C1 segment of cervical spinal cord (tissue), 14 donors: ENCODE measurements around the gene NHS.

Experiments
- DNase-seq, 14 donors: peaks; one replicate each; lab custom pipeline; 2025; lab: John Stamatoyannopoulos, UW

The NHS gene

GRCh38 chrX:17405225-17405969 is 30.4 kb downstream of the NHS start:
- DNase-seq = no peak

GRCh38 chrX:17409566-17410290 is 34.7 kb downstream of the NHS start:
- DNase-seq = no peak

- no peak for DNase-seq
Measured at GRCh38 chrX:17410651-17411050, 35.7 kb downstream of the NHS start.

- DNase-seq = no peak
Measured at GRCh38 chrX:17411205-17411604, 36.2 kb downstream of the NHS start.

GRCh38 chrX:17412692-17413091 is 37.7 kb downstream of the NHS start:
- DNase-seq = no peak

GRCh38 chrX:17413228-17413627 is 38.2 kb downstream of the NHS start:
- DNase-seq = no peak

GRCh38 chrX:17414027-17414658 is 39.1 kb downstream of the NHS start:
- DNase-seq = no peak

- no peak for DNase-seq
Measured at GRCh38 chrX:17414839-17415238, 39.8 kb downstream of the NHS start.

GRCh38 chrX:17415242-17415810 is 40.3 kb downstream of the NHS start:
- no peak for DNase-seq

- no peak for DNase-seq
Measured at GRCh38 chrX:17417372-17417771, 42.4 kb downstream of the NHS start.

GRCh38 chrX:17425136-17425535 is 50.1 kb downstream of the NHS start:
- DNase-seq = no peak

GRCh38 chrX:17425551-17425950 is 50.6 kb downstream of the NHS start:
- DNase-seq = no peak

GRCh38 chrX:17431171-17431570 is 56.2 kb downstream of the NHS start:
- no peak for DNase-seq

- DNase-seq = no peak
Measured at GRCh38 chrX:17432158-17432557, 57.2 kb downstream of the NHS start.

- DNase-seq = no peak
Measured at GRCh38 chrX:17433965-17434364, 59.0 kb downstream of the NHS start.

- no peak for DNase-seq
Measured at GRCh38 chrX:17435476-17435875, 60.5 kb downstream of the NHS start.

- no peak for DNase-seq
Measured at GRCh38 chrX:17438221-17438620, 63.2 kb downstream of the NHS start.

GRCh38 chrX:17440258-17440657 is 65.3 kb downstream of the NHS start:
- DNase-seq = no peak

- no peak for DNase-seq
Measured at GRCh38 chrX:17440836-17441235, 65.8 kb downstream of the NHS start.

- no peak for DNase-seq
Measured at GRCh38 chrX:17441965-17442364, 67.0 kb downstream of the NHS start.

- no peak for DNase-seq
Measured at GRCh38 chrX:17442898-17443297, 67.9 kb downstream of the NHS start.

GRCh38 chrX:17443556-17443955 is 68.6 kb downstream of the NHS start:
- DNase-seq = no peak
